Keratinocyte (primary cell): ENCODE data around the gene FARP2. TPM values are rescaled to one million over a fixed set of nuclear protein-coding genes. Genes with fewer than 3 reads are reported as not detected.
"Not testable (repeated sequence)": the region's sequence is repeated elsewhere in the genome, so short reads cannot be mapped to it uniquely, and the experiment has no call there.

Source experiments
- DNase-seq: peaks from one replicate; pipeline ENCODE4 v3.0.0-alpha.2; 2011; ENCODE audit warnings: low read depth, missing footprints, low spot score
- FAIRE-seq: peaks from 2 replicates; lab custom pipeline; 2011; peaks lifted over from hg19 to GRCh38; lab: Jason Lieb, UNC
- H2AFZ ChIP-seq: 2 replicates; pipeline ENCODE4 v1.6.0; 2012; ENCODE audit warnings: low read length, control low read depth, inconsistent platforms; ENCODE audit not compliant: control insufficient read depth
- H3K27ac ChIP-seq: 2 replicates; pipeline ENCODE4 v1.5.1; 2011; ENCODE audit warnings: low read length; ENCODE audit not compliant: control insufficient read depth, insufficient read depth
- H3K27me3 ChIP-seq: 3 replicates; pipeline ENCODE4 v1.6.0; 2011; ENCODE audit warnings: low read length; ENCODE audit not compliant: control insufficient read depth, insufficient read depth; ENCODE audit errors: extremely low read depth
- H3K36me3 ChIP-seq, 2 experiments: 2 replicates in 1 of 2; 3 replicates in 1 of 2; pipeline ENCODE4 v1.5.1; 2011; ENCODE audit warnings: low read length in 2 of 2, mild to moderate bottlenecking in 1 of 2; ENCODE audit not compliant: control insufficient read depth in 2 of 2, insufficient read depth in 2 of 2; ENCODE audit errors: extremely low read depth in 1 of 2
- H3K4me1 ChIP-seq: 3 replicates; pipeline ENCODE4 v1.5.1; 2011; ENCODE audit warnings: low read length; ENCODE audit not compliant: control insufficient read depth, insufficient read depth; ENCODE audit errors: extremely low read depth
- H3K4me2 ChIP-seq: 3 replicates; pipeline ENCODE4 v1.6.0; 2011; ENCODE audit warnings: low read depth, low read length; ENCODE audit not compliant: control insufficient read depth, insufficient read depth; ENCODE audit errors: extremely low read depth
- H3K4me3 ChIP-seq, 3 experiments: fragments of 200-600 bp in 1 of 3; sonication (generic) in 1 of 3; 2 replicates in 2 of 3; 3 replicates in 1 of 3; pipeline ENCODE4 v1.5.1; 2011 to 2016; ENCODE audit warnings: low read length in 3 of 3, mild to moderate bottlenecking in 3 of 3, control low read depth in 2 of 3, inconsistent platforms in 1 of 3, low read depth in 1 of 3, mixed read lengths in 1 of 3, mixed run types in 1 of 3, moderate library complexity in 1 of 3; ENCODE audit not compliant: control insufficient read depth in 2 of 3, insufficient read depth in 2 of 3; ENCODE audit errors: extremely low read depth in 1 of 3
- H3K79me2 ChIP-seq: 2 replicates; pipeline ENCODE4 v1.6.0; 2012; ENCODE audit warnings: low read length; ENCODE audit not compliant: control insufficient read depth, insufficient read depth
- H3K9ac ChIP-seq: 3 replicates; pipeline ENCODE4 v1.6.0; 2011; ENCODE audit warnings: low read length; ENCODE audit not compliant: control insufficient read depth, insufficient read depth; ENCODE audit errors: extremely low read depth
- H3K9me1 ChIP-seq: 3 replicates; pipeline ENCODE4 v1.6.0; 2011; ENCODE audit warnings: low read length; ENCODE audit not compliant: control insufficient read depth, insufficient read depth; ENCODE audit errors: extremely low read depth
- H3K9me3 ChIP-seq: 2 replicates; pipeline ENCODE4 v1.5.1; 2012; ENCODE audit warnings: low read depth, low read length; ENCODE audit not compliant: control insufficient read depth
- H4K20me1 ChIP-seq: 3 replicates; pipeline ENCODE4 v1.6.0; 2011; ENCODE audit warnings: low read length; ENCODE audit not compliant: control insufficient read depth, insufficient read depth; ENCODE audit errors: extremely low read depth
- EZH2 ChIP-seq: IDR thresholded peaks from one replicate; pipeline ENCODE4 v1.6.1; 2012; ENCODE audit warnings: inconsistent platforms, mild to moderate bottlenecking, low read length, moderate library complexity
- dilution Hi-C: fragments of 300-500 bp; cut with MboI; formaldehyde crosslinking; loops from one replicate; pipeline ENCODE4 v1.7.0; 2020; ENCODE audit warnings: low sequenced_read_pairs; ENCODE audit not compliant: extremely low pct_ligation_motif_present
- polyA plus RNA-seq, 5 experiments: library from polyadenylated mRNA; depleted of rRNA in 3 of 5; stranded (reverse) in 3 of 5; stranded (forward) in 1 of 5; unstranded in 1 of 5; fragments of >200 nt; gene quantifications; 1 replicate in 1 of 5; 2 replicates in 3 of 5; 3 replicates in 1 of 5; pipeline versions ENCODE4 v1.2.1 to v1.2.3, GENCODE V29; 2011 to 2012; ENCODE audit warnings: missing spikeins in 2 of 5, low read depth in 1 of 5, low replicate concordance in 1 of 5
- TF ChIP-seq, protein P1 (sequence below), 3 experiments: IDR thresholded peaks in 1 of 3; conservative IDR thresholded peaks in 1 of 3; optimal IDR thresholded peaks in 1 of 3; 2 replicates in 2 of 3; 3 replicates in 1 of 3; pipeline versions ENCODE3 to v1.5.1; 2011; ENCODE audit warnings: low read length in 3 of 3, mild to moderate bottlenecking in 3 of 3, moderate library complexity in 2 of 3, control low read depth in 1 of 3, inconsistent platforms in 1 of 3; ENCODE audit not compliant: insufficient read depth in 2 of 3; ENCODE audit errors: extremely low read depth in 1 of 3

Gene FARP2
- polyA plus RNA-seq, 1 donor (not counting 4 experiments of a cell fraction or from before 2014, with no cell fraction given) = 39.3 TPM

DNA sequence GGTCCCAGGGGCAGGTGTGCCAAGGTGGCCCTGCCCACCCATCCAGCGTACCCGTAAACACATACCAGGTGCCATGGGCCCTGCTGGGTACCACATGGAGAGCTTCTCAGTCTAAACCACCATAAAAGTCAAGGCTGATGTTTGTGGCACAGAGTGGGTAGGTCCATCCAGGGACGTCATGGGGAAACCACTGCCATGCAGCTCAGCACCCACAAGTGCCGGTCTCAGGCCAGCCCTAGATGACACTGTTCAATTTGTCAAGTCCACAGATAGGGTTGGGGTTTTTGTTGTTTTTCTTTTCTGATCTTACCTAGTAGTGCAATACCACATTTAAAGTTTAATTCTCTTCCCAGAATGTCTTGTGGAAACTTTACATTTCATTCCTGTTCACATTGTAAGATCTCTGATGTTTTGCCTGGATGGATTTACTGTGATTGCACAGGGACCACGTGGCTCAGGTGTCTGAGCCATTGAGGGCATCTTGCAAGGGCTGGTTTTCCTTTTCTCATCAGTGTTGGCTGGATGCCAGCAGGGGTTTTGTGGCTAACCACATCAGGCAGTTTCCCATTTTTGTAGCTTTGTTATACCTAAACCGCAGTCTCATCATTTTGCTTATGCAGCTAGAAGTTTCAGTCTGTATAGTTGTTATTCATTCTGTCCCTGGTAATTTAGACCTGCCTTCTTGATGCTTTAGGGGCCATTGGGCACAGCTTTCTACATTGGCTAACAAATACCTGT lies 87.6 kb downstream of the FARP2 start:
- Histone ChIP-seq H2AFZ (no peak overlapping the region), H3K4me1 (peaks cover 2% of the 10 kb centered on the region), H3K4me3 (no peak overlapping the region), H3K4me2 (no peak overlapping the region), H3K27ac (no peak overlapping the region), H3K36me3 (peaks cover 18 to 22% of the 10 kb centered on the region in 2 experiments), H4K20me1 (peaks cover 15% of the 10 kb centered on the region), H3K79me2 (no peaks in the 10 kb centered on the region), H3K9me1 (no peaks in the 10 kb centered on the region), H3K27me3 (peaks cover 5% of the 10 kb centered on the region), H3K9ac (no peak overlapping the region), H3K9me3 (no peaks in the 10 kb centered on the region)
- FAIRE-seq (peak; percentile 94), DNase-seq (peak; percentile 52)
- TF ChIP-seq, protein P1, sequence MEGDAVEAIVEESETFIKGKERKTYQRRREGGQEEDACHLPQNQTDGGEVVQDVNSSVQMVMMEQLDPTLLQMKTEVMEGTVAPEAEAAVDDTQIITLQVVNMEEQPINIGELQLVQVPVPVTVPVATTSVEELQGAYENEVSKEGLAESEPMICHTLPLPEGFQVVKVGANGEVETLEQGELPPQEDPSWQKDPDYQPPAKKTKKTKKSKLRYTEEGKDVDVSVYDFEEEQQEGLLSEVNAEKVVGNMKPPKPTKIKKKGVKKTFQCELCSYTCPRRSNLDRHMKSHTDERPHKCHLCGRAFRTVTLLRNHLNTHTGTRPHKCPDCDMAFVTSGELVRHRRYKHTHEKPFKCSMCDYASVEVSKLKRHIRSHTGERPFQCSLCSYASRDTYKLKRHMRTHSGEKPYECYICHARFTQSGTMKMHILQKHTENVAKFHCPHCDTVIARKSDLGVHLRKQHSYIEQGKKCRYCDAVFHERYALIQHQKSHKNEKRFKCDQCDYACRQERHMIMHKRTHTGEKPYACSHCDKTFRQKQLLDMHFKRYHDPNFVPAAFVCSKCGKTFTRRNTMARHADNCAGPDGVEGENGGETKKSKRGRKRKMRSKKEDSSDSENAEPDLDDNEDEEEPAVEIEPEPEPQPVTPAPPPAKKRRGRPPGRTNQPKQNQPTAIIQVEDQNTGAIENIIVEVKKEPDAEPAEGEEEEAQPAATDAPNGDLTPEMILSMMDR (optimal IDR thresholded peaks at IDR 0.05 in 1 of 3, IDR thresholded peaks at IDR 0.05 in 1 of 3, conservative IDR thresholded peaks at IDR 0.05 in 1 of 3; ENCODE audit: extremely low read depth in 1 of 3, insufficient read depth in 2 of 3, low read length in 3 of 3) = no peak
- no peak for TF ChIP-seq EZH2
- dilution Hi-C loops = no loop called here

DNA sequence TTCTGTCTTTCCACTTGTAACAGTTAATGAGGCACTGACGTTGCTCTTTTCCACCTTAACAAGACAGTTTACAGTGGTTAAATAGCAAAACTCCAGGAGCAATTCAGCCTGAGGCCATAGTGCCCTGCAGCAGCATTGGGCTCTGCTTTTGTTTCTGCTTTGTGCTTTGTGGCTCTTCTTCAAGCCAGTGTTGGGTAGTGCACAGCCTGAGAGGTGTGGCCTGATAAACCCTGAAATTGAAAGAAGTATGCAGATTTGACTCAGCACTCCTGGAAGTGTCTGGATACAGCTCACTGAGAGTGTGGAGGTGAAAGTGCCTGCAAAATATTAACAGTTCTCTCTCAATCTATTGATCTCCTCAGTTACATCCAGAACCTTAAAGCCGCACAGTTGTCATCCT lies 89.3 kb downstream of the FARP2 start:
- TF ChIP-seq, protein P1 (optimal IDR thresholded peaks at IDR 0.05 in 1 of 3, IDR thresholded peaks at IDR 0.05 in 1 of 3, conservative IDR thresholded peaks at IDR 0.05 in 1 of 3; ENCODE audit: extremely low read depth in 1 of 3, insufficient read depth in 2 of 3, low read length in 3 of 3) = no peak
- Histone ChIP-seq H3K9me1 (no peaks in the 10 kb centered on the region), H3K36me3 (peaks cover 19% of the 10 kb centered on the region in 2 experiments), H3K4me2 (no peak overlapping the region), H3K27ac (no peak overlapping the region), H3K79me2 (no peaks in the 10 kb centered on the region), H3K9ac (no peak overlapping the region), H2AFZ (no peak overlapping the region), H4K20me1 (peaks cover 15% of the 10 kb centered on the region), H3K27me3 (peaks cover 5% of the 10 kb centered on the region), H3K4me3 (no peak overlapping the region), H3K4me1 (peaks cover 2% of the 10 kb centered on the region), H3K9me3 (no peaks in the 10 kb centered on the region)
- FAIRE-seq (no peak), DNase-seq (no peak)
- dilution Hi-C loops = no loop called here

DNA sequence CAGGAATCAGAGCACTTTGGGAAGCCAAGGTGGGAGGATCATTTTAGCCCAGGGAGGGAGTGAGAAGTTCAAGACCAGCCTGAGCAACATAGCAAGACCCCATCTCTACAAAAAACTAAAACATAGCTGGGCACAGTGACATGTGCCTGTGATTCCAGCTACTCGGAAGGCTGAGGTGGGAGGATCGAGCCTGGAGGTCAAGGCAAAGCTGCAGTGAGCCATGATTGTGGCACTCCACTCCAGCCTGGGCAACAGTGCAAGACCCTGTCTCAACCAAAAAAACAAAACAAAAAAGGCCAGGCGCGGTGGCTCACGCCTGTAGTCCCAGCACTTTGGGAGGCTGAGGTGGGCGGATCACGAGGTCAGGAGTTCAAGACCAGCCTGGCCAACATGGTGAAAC lies 94.0 kb downstream of the FARP2 start:
- H3K9me3 ChIP-seq, H3K9ac ChIP-seq, DNase-seq, H3K4me3 ChIP-seq, H3K36me3 ChIP-seq, H3K27me3 ChIP-seq, H3K27ac ChIP-seq, dilution Hi-C loops, H3K4me2 ChIP-seq, H4K20me1 ChIP-seq, H3K4me1 ChIP-seq, H3K79me2 ChIP-seq, H2AFZ ChIP-seq, H3K9me1 ChIP-seq, FAIRE-seq: not testable (repeated sequence)
